DMS114 treated with DMSO at 0.1 percent for 48 hours (cell line): ENCODE measurements around the gene TRIM47.
"Not testable (repeated sequence)": the region's sequence is repeated elsewhere in the genome, so short reads cannot be mapped to it uniquely, and the experiment has no call there.

Experiments
- DNase-seq: peaks from one replicate; lab custom pipeline; 2025; ENCODE audit not compliant: unreplicated experiment; lab: John Stamatoyannopoulos, UW

Gene TRIM47

DNA sequence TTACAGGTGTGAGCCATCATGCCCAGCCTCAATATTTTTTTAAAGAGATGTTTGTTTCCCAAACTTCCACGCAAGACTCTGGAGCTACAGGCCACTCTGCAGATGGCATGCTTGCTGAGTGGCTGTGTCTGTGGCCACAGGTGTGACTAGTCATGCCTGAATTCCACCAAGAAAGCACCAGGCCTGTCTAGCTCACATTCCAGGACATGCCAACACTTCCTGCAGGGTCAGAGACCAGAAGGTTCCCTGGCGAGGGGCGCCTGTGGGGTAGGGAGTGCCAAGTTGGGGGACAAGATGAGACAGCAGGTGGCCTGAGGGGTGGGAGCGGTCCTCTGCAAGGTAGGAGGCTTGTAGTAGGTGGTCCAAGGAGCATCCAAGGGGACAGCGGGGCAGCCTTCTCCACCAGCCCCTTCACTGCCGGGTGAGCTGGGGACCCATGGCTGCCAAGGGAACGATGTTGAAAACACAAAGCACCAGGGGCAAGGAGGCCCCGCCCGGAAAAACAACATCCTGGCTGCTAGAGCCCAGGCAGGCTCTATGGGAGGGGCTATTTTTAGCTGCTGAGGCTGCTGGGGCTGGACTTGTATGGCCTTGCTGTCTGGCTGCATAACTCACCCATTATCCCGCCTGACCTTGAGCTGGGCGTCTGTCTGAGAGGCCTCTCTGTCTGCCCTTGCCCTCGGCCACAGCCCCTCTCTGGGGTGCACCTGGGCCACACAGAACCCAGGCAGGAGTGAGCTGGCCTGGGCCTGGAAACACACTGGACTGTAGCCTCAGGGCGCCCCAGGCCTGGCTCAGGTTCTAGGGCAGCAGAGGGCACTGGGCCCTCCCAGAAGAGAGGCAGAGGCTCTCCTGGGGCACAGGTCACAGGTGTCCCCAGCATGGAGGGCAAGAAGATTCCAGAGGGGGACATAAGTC, 5.7 kb downstream of the TRIM47 start:
- DNase-seq: no peak

- DNase-seq: not testable (repeated sequence)
These were observed 8.2 kb downstream of the TRIM47 start for GRCh38 chr17:75870228-75870627.

- DNase-seq: no peak
These were observed 8.9 kb downstream of the TRIM47 start for GRCh38 chr17:75869282-75870141.

DNA sequence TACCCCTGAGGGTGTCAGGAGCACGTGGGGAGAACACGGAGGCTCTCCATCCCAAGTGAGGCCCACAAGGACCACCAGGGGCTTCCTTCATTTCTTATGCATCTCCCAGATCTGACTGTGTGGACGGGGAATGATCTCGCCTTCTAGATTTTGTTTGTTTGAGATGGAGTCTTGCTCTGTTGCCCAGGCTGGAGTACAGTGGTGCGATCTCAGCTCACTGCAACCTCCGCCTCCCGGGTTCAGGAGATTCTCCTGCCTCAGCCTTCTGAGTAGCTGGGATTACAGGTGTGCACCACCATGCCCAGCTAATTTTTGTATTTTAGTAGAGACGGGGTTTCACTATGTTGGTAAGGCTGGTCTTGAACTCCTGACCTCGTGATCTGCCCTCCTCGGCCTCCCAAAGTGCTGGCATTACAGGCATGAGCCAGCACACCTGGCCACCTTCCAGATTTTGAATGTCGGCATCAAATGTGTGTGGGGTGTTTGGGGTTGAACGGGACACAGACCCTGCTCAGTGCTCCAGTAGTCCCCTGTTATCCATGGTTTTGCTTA, 9.6 kb downstream of the TRIM47 start:
- not testable (repeated sequence) for DNase-seq

DNA sequence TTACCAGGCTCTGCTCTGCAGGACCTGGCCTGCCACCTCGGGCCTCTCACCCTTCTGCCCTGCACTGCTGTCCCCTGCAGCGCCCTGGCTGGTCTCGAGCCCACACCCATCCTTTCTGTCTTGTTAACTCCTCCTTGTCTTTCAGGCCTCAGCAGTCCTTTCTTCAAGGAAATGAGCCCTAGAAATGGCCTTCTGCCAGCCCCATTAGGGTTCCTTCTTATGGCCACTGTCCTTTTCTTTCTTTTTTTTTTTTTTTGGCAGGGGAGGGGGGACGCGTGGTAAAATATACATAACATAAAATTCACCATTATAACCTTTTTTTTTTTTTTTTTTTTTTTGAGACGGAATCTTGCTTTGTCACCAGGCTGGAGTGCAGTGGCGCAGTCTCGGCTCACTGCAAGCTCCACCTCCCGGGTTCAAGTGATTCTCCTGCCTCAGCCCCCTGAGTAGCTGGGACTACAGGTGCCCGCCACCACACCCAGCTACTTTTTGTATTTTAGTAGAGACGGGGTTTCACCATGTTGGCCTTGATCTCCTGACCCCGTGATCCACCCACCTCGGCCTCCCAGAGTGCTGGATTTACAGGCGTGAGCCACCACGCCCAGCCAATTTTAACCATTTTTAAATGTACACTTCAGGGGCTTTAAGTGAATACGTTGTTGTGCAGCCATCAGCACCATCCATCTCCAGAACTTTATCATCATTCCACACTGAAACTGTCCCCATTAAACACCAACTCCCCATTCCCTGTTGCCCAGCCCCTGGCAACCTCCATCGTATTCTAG, 12.8 kb downstream of the TRIM47 start:
- DNase-seq: not testable (repeated sequence)

DNA sequence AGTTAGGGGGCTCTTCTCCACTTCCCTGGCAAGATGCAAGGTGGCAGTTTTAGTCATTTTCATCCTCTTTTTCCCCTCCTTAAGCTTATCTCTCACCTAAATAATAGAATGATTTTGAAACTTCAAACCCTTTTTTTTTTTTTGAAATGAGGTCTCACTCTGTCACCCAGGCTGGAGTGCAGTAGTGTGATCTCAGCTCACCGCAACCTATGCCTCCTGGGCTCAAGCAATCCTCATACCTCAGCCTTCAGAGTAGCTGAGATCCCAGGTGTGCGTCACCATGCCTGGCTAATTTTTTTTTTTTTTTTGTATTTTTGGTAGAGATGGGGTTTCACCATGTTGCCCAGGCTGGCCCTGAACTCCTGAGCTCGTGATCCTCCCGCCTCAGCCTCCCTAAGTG, 13.5 kb downstream of the TRIM47 start:
- not testable (repeated sequence) for DNase-seq

- no peak for DNase-seq
These were observed 13.9 kb downstream of the TRIM47 start for GRCh38 chr17:75864448-75864871.

- no peak for DNase-seq
These were observed 16.5 kb downstream of the TRIM47 start for GRCh38 chr17:75861927-75862317.

GRCh38 chr17:75859358-75859757, 19.0 kb downstream of the TRIM47 start:
- not testable (repeated sequence) for DNase-seq

GRCh38 chr17:75856062-75856756, 22.2 kb downstream of the TRIM47 start:
- peak; percentile 45 for DNase-seq

- DNase-seq: peak; percentile 99
These were observed 22.9 kb downstream of the TRIM47 start, which contains the start of gene WBP2 for GRCh38 chr17:75855310-75856061. TSS of gene WBP2 (minus strand) at chr17:75855335. CDS start at chr17:75855297, 38 bp downstream.

DNA sequence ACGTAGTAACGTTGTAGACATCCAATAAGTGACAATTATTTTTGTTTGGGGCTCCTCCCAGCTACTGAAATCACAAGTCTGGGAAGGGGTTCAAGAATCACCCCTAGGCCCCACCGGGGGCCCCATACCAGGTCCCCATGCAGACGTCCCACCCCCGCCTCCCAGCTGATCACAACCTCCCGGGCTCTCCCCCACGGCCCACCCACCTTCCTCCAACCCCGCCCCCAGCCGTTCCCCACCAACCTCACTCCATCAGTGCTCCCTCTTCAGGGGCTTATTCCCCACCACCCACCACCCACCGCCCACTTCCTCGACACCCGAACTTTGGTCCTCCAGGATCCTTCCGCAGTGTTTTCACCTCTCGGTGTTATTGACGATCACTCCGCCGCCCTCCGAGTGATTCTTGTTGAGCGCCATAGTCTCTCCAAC, 23.5 kb downstream of the TRIM47 start:
- DNase-seq: no peak

DNA sequence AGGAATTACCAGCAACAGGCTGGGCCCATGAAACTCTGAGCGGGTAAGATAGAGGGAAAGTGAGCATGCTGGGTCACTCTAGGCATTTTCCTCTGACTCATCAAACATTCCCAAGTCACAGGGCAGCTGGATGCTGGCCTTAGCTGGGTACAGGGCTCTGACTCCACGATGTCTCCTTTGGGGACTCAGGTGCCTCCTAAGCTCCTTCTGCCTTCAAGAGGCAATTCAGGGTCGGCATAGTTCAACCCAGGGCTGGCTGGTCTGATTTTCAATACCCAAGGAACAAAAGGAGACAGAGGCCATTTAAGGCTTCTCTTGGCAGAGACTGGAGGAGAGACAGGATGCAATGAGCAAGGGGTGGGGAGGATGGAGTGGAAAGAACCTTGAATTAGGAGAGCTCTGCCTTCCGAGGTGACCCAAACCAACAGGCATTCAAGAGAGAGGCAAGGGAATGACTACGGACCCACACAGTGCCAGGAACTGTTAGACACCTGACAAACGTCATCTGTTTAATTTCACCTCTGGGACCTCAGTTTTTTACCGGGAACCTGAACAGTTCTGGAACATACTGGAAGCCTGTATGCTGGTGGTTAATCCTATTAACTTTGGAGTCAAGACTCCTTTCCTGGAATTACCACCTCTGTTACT, 24.2 kb downstream of the TRIM47 start:
- DNase-seq: no peak

DNA sequence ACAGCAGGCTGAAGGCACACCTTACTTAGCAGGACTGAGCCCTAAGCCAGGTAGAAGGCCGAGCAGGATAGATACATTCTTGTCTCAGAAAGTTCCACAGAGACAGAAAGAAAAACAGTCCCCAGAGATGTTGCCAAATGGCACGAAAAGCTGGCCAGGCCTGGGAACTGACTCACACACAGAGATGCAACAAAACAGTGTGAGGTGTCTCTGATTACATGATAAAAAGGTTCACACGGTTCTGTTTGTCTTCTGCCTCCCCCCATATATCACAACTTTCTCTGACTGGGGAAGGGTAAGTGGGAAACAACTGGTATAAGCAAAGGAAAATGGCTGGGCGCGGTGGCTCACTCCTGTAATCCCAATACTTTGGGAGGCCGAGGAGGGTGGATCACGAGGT, 24.9 kb downstream of the TRIM47 start:
- DNase-seq: no peak

DNA sequence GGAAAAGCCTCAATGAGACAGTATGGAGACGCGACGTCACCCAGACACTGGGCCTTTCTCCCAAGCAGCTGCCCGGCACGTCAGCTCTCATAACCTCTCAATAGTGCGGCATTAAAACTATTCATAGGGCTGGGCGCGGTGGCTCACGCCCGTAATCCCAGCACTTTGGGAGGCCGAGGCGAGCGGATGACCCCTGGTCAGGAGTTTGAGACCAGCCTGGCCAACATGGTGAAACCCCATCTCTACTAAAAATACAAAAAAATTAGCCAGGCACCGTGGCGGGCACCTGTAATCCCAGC, 26.7 kb downstream of the TRIM47 start:
- not testable (repeated sequence) for DNase-seq

GRCh38 chr17:75850928-75851692, 27.3 kb downstream of the TRIM47 start:
- no peak for DNase-seq

- DNase-seq: no peak
These were observed 28.7 kb downstream of the TRIM47 start for GRCh38 chr17:75849724-75850123.

DNA sequence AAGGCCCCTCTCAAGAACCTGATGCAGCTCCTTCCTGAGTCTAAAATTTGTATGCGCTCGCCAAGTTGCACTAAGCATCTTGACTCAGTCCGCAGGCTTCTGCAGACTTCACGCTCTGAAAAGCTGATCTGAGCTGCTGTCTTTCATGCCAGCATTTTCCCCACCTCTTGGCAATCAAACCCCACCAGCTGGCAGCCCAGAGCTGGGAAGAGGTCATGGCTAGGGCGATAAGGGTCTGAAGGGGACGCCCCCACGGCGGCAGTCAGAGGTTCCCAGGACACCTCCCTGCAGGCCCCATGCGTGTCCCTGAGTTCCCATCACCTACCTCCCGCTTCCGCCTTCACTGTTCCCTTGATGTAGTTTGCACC, 29.1 kb downstream of the TRIM47 start:
- no peak for DNase-seq
